Mesenchymal stem cell (in vitro differentiated cells and primary cell): ENCODE measurements around the gene NTMT1.

Source experiments
- DNase-seq: peaks from one replicate; pipeline ENCODE4 v3.0.0-alpha.2; 2013
- H2AFZ ChIP-seq: one replicate; pipeline ENCODE4 v1.6.1; 2013; ENCODE audit warnings: low read depth, mild to moderate bottlenecking, control low read depth, inconsistent platforms, low read length, moderate library complexity
- H2AK5ac ChIP-seq: 2 replicates; pipeline ENCODE4 v1.6.1; 2013; ENCODE audit warnings: low read length, moderate library complexity, mild to moderate bottlenecking, inconsistent platforms; ENCODE audit not compliant: severe bottlenecking
- H2BK120ac ChIP-seq: one replicate; pipeline ENCODE4 v1.6.1; 2013; ENCODE audit warnings: low read depth, mild to moderate bottlenecking, inconsistent platforms, low read length, moderate library complexity
- H2BK12ac ChIP-seq, 2 experiments: one replicate each; pipeline ENCODE4 v1.6.1; 2013; ENCODE audit warnings: inconsistent platforms in 2 of 2, low read length in 2 of 2, mild to moderate bottlenecking in 2 of 2, moderate library complexity in 2 of 2, control low read depth in 1 of 2
- H2BK15ac ChIP-seq: one replicate; pipeline ENCODE4 v1.6.1; 2013; ENCODE audit warnings: mild to moderate bottlenecking, low read depth, inconsistent platforms; ENCODE audit not compliant: poor library complexity, severe bottlenecking
- H2BK5ac ChIP-seq: 2 replicates; pipeline ENCODE4 v1.6.1; 2013; ENCODE audit warnings: low read depth, mild to moderate bottlenecking, low read length, control low read depth, inconsistent platforms; ENCODE audit not compliant: poor library complexity, severe bottlenecking
- H3K14ac ChIP-seq, 2 experiments: one replicate each; pipeline ENCODE4 v1.6.1; 2013; ENCODE audit warnings: inconsistent platforms in 2 of 2, low read length in 2 of 2, control low read depth in 1 of 2, mild to moderate bottlenecking in 1 of 2, moderate library complexity in 1 of 2
- H3K18ac ChIP-seq, 2 experiments: one replicate each; pipeline ENCODE4 v1.6.1; 2013; ENCODE audit warnings: inconsistent platforms in 2 of 2, low read length in 2 of 2, control low read depth in 1 of 2, low read depth in 1 of 2, mild to moderate bottlenecking in 1 of 2
- H3K23ac ChIP-seq, 2 experiments: one replicate each; pipeline ENCODE4 v1.6.1; 2013; ENCODE audit warnings: inconsistent platforms in 2 of 2, low read length in 2 of 2, mild to moderate bottlenecking in 2 of 2, moderate library complexity in 2 of 2, control low read depth in 1 of 2
- H3K27ac ChIP-seq: 2 replicates; pipeline ENCODE4 v1.5.1; 2013; ENCODE audit warnings: mild to moderate bottlenecking, moderate library complexity, low read length, control low read depth, inconsistent platforms; ENCODE audit not compliant: poor library complexity, severe bottlenecking
- H3K27me3 ChIP-seq, 2 experiments: 2 replicates each; pipeline versions ENCODE4 v1.6.1 to v1.7.0; 2013; ENCODE audit warnings: low read length in 2 of 2, mild to moderate bottlenecking in 2 of 2, moderate library complexity in 2 of 2, control low read depth in 1 of 2, inconsistent platforms in 1 of 2; ENCODE audit not compliant: control insufficient read depth in 1 of 2, insufficient read depth in 1 of 2
- H3K36me3 ChIP-seq, 2 experiments: 2 replicates each; pipeline versions ENCODE4 v1.6.1 to v1.7.0; 2013; ENCODE audit warnings: low read length in 2 of 2, control low read depth in 1 of 2, inconsistent platforms in 1 of 2, low read depth in 1 of 2, mild to moderate bottlenecking in 1 of 2; ENCODE audit not compliant: insufficient read depth in 2 of 2, control insufficient read depth in 1 of 2
- H3K4ac ChIP-seq, 2 experiments: one replicate each; pipeline ENCODE4 v1.6.1; 2013; ENCODE audit warnings: inconsistent platforms in 2 of 2, low read length in 2 of 2, mild to moderate bottlenecking in 2 of 2, moderate library complexity in 2 of 2, control low read depth in 1 of 2, low read depth in 1 of 2
- H3K4me1 ChIP-seq: 2 replicates; pipeline ENCODE4 v1.6.1; 2013; ENCODE audit warnings: low read depth, low read length, control low read depth; ENCODE audit not compliant: control insufficient read depth, insufficient read depth
- H3K4me2 ChIP-seq: 2 replicates; pipeline ENCODE4 v1.6.1; 2013; ENCODE audit warnings: low read length, mild to moderate bottlenecking, inconsistent platforms; ENCODE audit not compliant: poor library complexity, severe bottlenecking
- H3K4me3 ChIP-seq, 2 experiments: 2 replicates each; pipeline versions ENCODE4 v1.5.1 to v1.7.0; 2013; ENCODE audit warnings: low read length in 2 of 2, mild to moderate bottlenecking in 2 of 2, control low read depth in 1 of 2, low read depth in 1 of 2; ENCODE audit not compliant: insufficient read depth in 1 of 2
- H3K79me1 ChIP-seq: replicated peaks from 2 replicates; pipeline ENCODE4 v1.6.1; 2013; ENCODE audit warnings: mild to moderate bottlenecking, control low read depth, low read length, inconsistent platforms; ENCODE audit not compliant: poor library complexity, severe bottlenecking
- H3K9ac ChIP-seq: 2 replicates; pipeline ENCODE4 v1.7.0; 2013; ENCODE audit warnings: mild to moderate bottlenecking, low read length, moderate library complexity
- H3K9me3 ChIP-seq: 2 replicates; pipeline ENCODE4 v1.7.0; 2013; ENCODE audit warnings: mild to moderate bottlenecking, low read length; ENCODE audit not compliant: control insufficient read depth
- H4K8ac ChIP-seq: one replicate; pipeline ENCODE4 v1.6.1; 2013; ENCODE audit warnings: inconsistent platforms, mild to moderate bottlenecking, low read length, moderate library complexity
- H4K91ac ChIP-seq: one replicate; pipeline ENCODE4 v1.6.1; 2013; ENCODE audit warnings: mild to moderate bottlenecking, low read length, inconsistent platforms
- WGBS: methylation state at CpG from one replicate; pipeline ENCODE4 v1.1.7; 2013; ENCODE audit warnings: mixed read lengths; 5-methylcytosine and 5-hydroxymethylcytosine counted together

Gene NTMT1

GRCh38 chr9:129667378-129667777 is 41.4 kb downstream of the NTMT1 start:
- Histone ChIP-seq H3K4me1 (peaks cover 18% of the 10 kb centered on the region), H2BK12ac (peak overlapping the region in 1 of 2 experiments; percentile 59), H3K4me3 (peak overlapping the region in 1 of 2 experiments; percentile 80), H3K14ac (no peak overlapping the region), H3K4ac (no peak overlapping the region), H3K27me3 (peaks cover 0 to 46% of the 10 kb centered on the region in 2 experiments), H3K9me3 (no peaks in the 10 kb centered on the region), H2BK5ac (no peak overlapping the region), H3K18ac (no peak overlapping the region), H3K79me1 (no peaks in the 10 kb centered on the region), H4K8ac (no peak overlapping the region), H3K23ac (no peak overlapping the region), H4K91ac (no peak overlapping the region), H3K9ac (peak overlapping the region; percentile 80), H2AK5ac (no peak overlapping the region), H2BK120ac (no peak overlapping the region), H3K4me2 (no peak overlapping the region), H2AFZ (no peak overlapping the region), H3K27ac (no peak overlapping the region), H3K36me3 (peaks cover 0 to 4% of the 10 kb centered on the region in 2 experiments), H2BK15ac (no peak overlapping the region)
- WGBS, result 98% methylated on average over 11 of the region's 11 CpGs
- DNase-seq, result no peak

GRCh38 chr9:129667850-129668249 is 41.9 kb downstream of the NTMT1 start:
- H3K14ac ChIP-seq, result peak overlapping the region in 1 of 2 experiments; percentile 35
- peaks cover 0 to 47% of the 10 kb centered on the region in 2 experiments for H3K27me3 ChIP-seq
- H2BK120ac ChIP-seq, result no peak overlapping the region
- H3K27ac ChIP-seq, result no peak overlapping the region
- H2BK5ac ChIP-seq, result no peak overlapping the region
- H4K91ac ChIP-seq, result peak overlapping the region; percentile 21
- H4K8ac ChIP-seq, result no peak overlapping the region
- no peak for DNase-seq
- H3K23ac ChIP-seq, result no peak overlapping the region
- no peak overlapping the region for H2AFZ ChIP-seq
- H3K9me3 ChIP-seq, result no peaks in the 10 kb centered on the region
- H3K79me1 ChIP-seq, result no peaks in the 10 kb centered on the region
- H3K18ac ChIP-seq, result no peak overlapping the region
- H2BK12ac ChIP-seq, result no peak overlapping the region
- peaks cover 18% of the 10 kb centered on the region for H3K4me1 ChIP-seq
- H3K9ac ChIP-seq, result peak overlapping the region; percentile 80
- H3K4me2 ChIP-seq, result no peak overlapping the region
- peaks cover 0 to 4% of the 10 kb centered on the region in 2 experiments for H3K36me3 ChIP-seq
- no peak overlapping the region for H2AK5ac ChIP-seq
- H2BK15ac ChIP-seq, result peak overlapping the region; percentile 2
- H3K4me3 ChIP-seq, result peak overlapping the region in 1 of 2 experiments; percentile 80
- no peak overlapping the region for H3K4ac ChIP-seq
- 94% methylated on average over 9 of the region's 9 CpGs for WGBS

GRCh38 chr9:129669141-129669718 is 43.3 kb downstream of the NTMT1 start:
- Histone ChIP-seq H3K79me1 (no peaks in the 10 kb centered on the region), H2BK120ac (no peak overlapping the region), H3K4me1 (peaks cover 20% of the 10 kb centered on the region), H3K9me3 (no peaks in the 10 kb centered on the region), H2AFZ (no peak overlapping the region), H3K23ac (no peak overlapping the region), H2BK5ac (no peak overlapping the region), H2BK15ac (no peak overlapping the region), H3K14ac (no peak overlapping the region), H3K27me3 (peaks cover 0 to 45% of the 10 kb centered on the region in 2 experiments), H4K8ac (peak overlapping the region; percentile 72), H3K9ac (no peak overlapping the region), H2AK5ac (no peak overlapping the region), H3K4me3 (no peak overlapping the region), H3K36me3 (peaks cover 0 to 4% of the 10 kb centered on the region in 2 experiments), H3K18ac (no peak overlapping the region), H4K91ac (no peak overlapping the region), H3K27ac (no peak overlapping the region), H3K4me2 (no peak overlapping the region), H3K4ac (no peak overlapping the region), H2BK12ac (no peak overlapping the region)
- peak; percentile 79 for DNase-seq
- 64% methylated on average over 17 of the region's 17 CpGs for WGBS

- H3K4me3 ChIP-seq, result no peak overlapping the region
- 90% methylated on average over 13 of the region's 13 CpGs for WGBS
- H3K9ac ChIP-seq, result no peak overlapping the region
- no peak overlapping the region for H2BK5ac ChIP-seq
- H2BK12ac ChIP-seq, result no peak overlapping the region
- H3K18ac ChIP-seq, result no peak overlapping the region
- no peak overlapping the region for H3K14ac ChIP-seq
- H4K8ac ChIP-seq, result peak overlapping the region; percentile 28
- H3K4ac ChIP-seq, result no peak overlapping the region
- no peak overlapping the region for H3K27ac ChIP-seq
- no peak overlapping the region for H2AFZ ChIP-seq
- H3K79me1 ChIP-seq, result no peaks in the 10 kb centered on the region
- no peak overlapping the region for H3K23ac ChIP-seq
- peaks cover 0 to 4% of the 10 kb centered on the region in 2 experiments for H3K36me3 ChIP-seq
- no peak for DNase-seq
- no peak overlapping the region for H2BK15ac ChIP-seq
- peaks cover 0 to 45% of the 10 kb centered on the region in 2 experiments for H3K27me3 ChIP-seq
- peaks cover 17% of the 10 kb centered on the region for H3K4me1 ChIP-seq
- no peak overlapping the region for H2BK120ac ChIP-seq
- no peak overlapping the region for H3K4me2 ChIP-seq
- no peak overlapping the region for H4K91ac ChIP-seq
- H3K9me3 ChIP-seq, result no peaks in the 10 kb centered on the region
- no peak overlapping the region for H2AK5ac ChIP-seq
Observed at GRCh38 chr9:129669946-129670345, 44.0 kb downstream of the NTMT1 start.
